Mesenchymal stem cell (in vitro differentiated cells and primary cell): ENCODE measurements around the gene BASP1.

Source experiments
- DNase-seq: peaks from one replicate; pipeline ENCODE4 v3.0.0-alpha.2; 2013
- H2AFZ ChIP-seq: one replicate; pipeline ENCODE4 v1.6.1; 2013; ENCODE audit warnings: low read depth, mild to moderate bottlenecking, control low read depth, inconsistent platforms, low read length, moderate library complexity
- H2AK5ac ChIP-seq: 2 replicates; pipeline ENCODE4 v1.6.1; 2013; ENCODE audit warnings: low read length, moderate library complexity, mild to moderate bottlenecking, inconsistent platforms; ENCODE audit not compliant: severe bottlenecking
- H2BK120ac ChIP-seq: one replicate; pipeline ENCODE4 v1.6.1; 2013; ENCODE audit warnings: low read depth, mild to moderate bottlenecking, inconsistent platforms, low read length, moderate library complexity
- H2BK12ac ChIP-seq, 2 experiments: one replicate each; pipeline ENCODE4 v1.6.1; 2013; ENCODE audit warnings: inconsistent platforms in 2 of 2, low read length in 2 of 2, mild to moderate bottlenecking in 2 of 2, moderate library complexity in 2 of 2, control low read depth in 1 of 2
- H2BK15ac ChIP-seq: one replicate; pipeline ENCODE4 v1.6.1; 2013; ENCODE audit warnings: mild to moderate bottlenecking, low read depth, inconsistent platforms; ENCODE audit not compliant: poor library complexity, severe bottlenecking
- H2BK5ac ChIP-seq: 2 replicates; pipeline ENCODE4 v1.6.1; 2013; ENCODE audit warnings: low read depth, mild to moderate bottlenecking, low read length, control low read depth, inconsistent platforms; ENCODE audit not compliant: poor library complexity, severe bottlenecking
- H3K14ac ChIP-seq, 2 experiments: one replicate each; pipeline ENCODE4 v1.6.1; 2013; ENCODE audit warnings: inconsistent platforms in 2 of 2, low read length in 2 of 2, control low read depth in 1 of 2, mild to moderate bottlenecking in 1 of 2, moderate library complexity in 1 of 2
- H3K18ac ChIP-seq, 2 experiments: one replicate each; pipeline ENCODE4 v1.6.1; 2013; ENCODE audit warnings: inconsistent platforms in 2 of 2, low read length in 2 of 2, control low read depth in 1 of 2, low read depth in 1 of 2, mild to moderate bottlenecking in 1 of 2
- H3K23ac ChIP-seq, 2 experiments: one replicate each; pipeline ENCODE4 v1.6.1; 2013; ENCODE audit warnings: inconsistent platforms in 2 of 2, low read length in 2 of 2, mild to moderate bottlenecking in 2 of 2, moderate library complexity in 2 of 2, control low read depth in 1 of 2
- H3K27ac ChIP-seq: 2 replicates; pipeline ENCODE4 v1.5.1; 2013; ENCODE audit warnings: mild to moderate bottlenecking, moderate library complexity, low read length, control low read depth, inconsistent platforms; ENCODE audit not compliant: poor library complexity, severe bottlenecking
- H3K27me3 ChIP-seq, 2 experiments: 2 replicates each; pipeline versions ENCODE4 v1.6.1 to v1.7.0; 2013; ENCODE audit warnings: low read length in 2 of 2, mild to moderate bottlenecking in 2 of 2, moderate library complexity in 2 of 2, control low read depth in 1 of 2, inconsistent platforms in 1 of 2; ENCODE audit not compliant: control insufficient read depth in 1 of 2, insufficient read depth in 1 of 2
- H3K36me3 ChIP-seq, 2 experiments: 2 replicates each; pipeline versions ENCODE4 v1.6.1 to v1.7.0; 2013; ENCODE audit warnings: low read length in 2 of 2, control low read depth in 1 of 2, inconsistent platforms in 1 of 2, low read depth in 1 of 2, mild to moderate bottlenecking in 1 of 2; ENCODE audit not compliant: insufficient read depth in 2 of 2, control insufficient read depth in 1 of 2
- H3K4ac ChIP-seq, 2 experiments: one replicate each; pipeline ENCODE4 v1.6.1; 2013; ENCODE audit warnings: inconsistent platforms in 2 of 2, low read length in 2 of 2, mild to moderate bottlenecking in 2 of 2, moderate library complexity in 2 of 2, control low read depth in 1 of 2, low read depth in 1 of 2
- H3K4me1 ChIP-seq: 2 replicates; pipeline ENCODE4 v1.6.1; 2013; ENCODE audit warnings: low read depth, low read length, control low read depth; ENCODE audit not compliant: control insufficient read depth, insufficient read depth
- H3K4me2 ChIP-seq: 2 replicates; pipeline ENCODE4 v1.6.1; 2013; ENCODE audit warnings: low read length, mild to moderate bottlenecking, inconsistent platforms; ENCODE audit not compliant: poor library complexity, severe bottlenecking
- H3K4me3 ChIP-seq, 2 experiments: 2 replicates each; pipeline versions ENCODE4 v1.5.1 to v1.7.0; 2013; ENCODE audit warnings: low read length in 2 of 2, mild to moderate bottlenecking in 2 of 2, control low read depth in 1 of 2, low read depth in 1 of 2; ENCODE audit not compliant: insufficient read depth in 1 of 2
- H3K79me1 ChIP-seq: replicated peaks from 2 replicates; pipeline ENCODE4 v1.6.1; 2013; ENCODE audit warnings: mild to moderate bottlenecking, control low read depth, low read length, inconsistent platforms; ENCODE audit not compliant: poor library complexity, severe bottlenecking
- H3K9ac ChIP-seq: 2 replicates; pipeline ENCODE4 v1.7.0; 2013; ENCODE audit warnings: mild to moderate bottlenecking, low read length, moderate library complexity
- H3K9me3 ChIP-seq: 2 replicates; pipeline ENCODE4 v1.7.0; 2013; ENCODE audit warnings: mild to moderate bottlenecking, low read length; ENCODE audit not compliant: control insufficient read depth
- H4K8ac ChIP-seq: one replicate; pipeline ENCODE4 v1.6.1; 2013; ENCODE audit warnings: inconsistent platforms, mild to moderate bottlenecking, low read length, moderate library complexity
- H4K91ac ChIP-seq: one replicate; pipeline ENCODE4 v1.6.1; 2013; ENCODE audit warnings: mild to moderate bottlenecking, low read length, inconsistent platforms
- WGBS: methylation state at CpG from one replicate; pipeline ENCODE4 v1.1.7; 2013; ENCODE audit warnings: mixed read lengths; 5-methylcytosine and 5-hydroxymethylcytosine counted together

The BASP1 gene

GRCh38 chr5:17256171-17256570 is 38.7 kb downstream of the BASP1 start:
- no peak overlapping the region for H3K4ac ChIP-seq
- no peak overlapping the region for H4K91ac ChIP-seq
- H3K36me3 ChIP-seq, result peaks cover 0 to 71% of the 10 kb centered on the region in 2 experiments
- DNase-seq, result peak; percentile 35
- H3K4me2 ChIP-seq, result no peak overlapping the region
- no peak overlapping the region for H3K14ac ChIP-seq
- H2BK120ac ChIP-seq, result no peak overlapping the region
- 50% methylated on average over 2 of the region's 3 CpGs for WGBS
- no peak overlapping the region for H2AK5ac ChIP-seq
- no peaks in the 10 kb centered on the region for H3K9me3 ChIP-seq
- no peak overlapping the region for H2BK15ac ChIP-seq
- H3K4me3 ChIP-seq, result no peak overlapping the region
- no peak overlapping the region for H3K9ac ChIP-seq
- H3K4me1 ChIP-seq, result peaks cover 5% of the 10 kb centered on the region
- H3K27ac ChIP-seq, result no peak overlapping the region
- no peak overlapping the region for H2BK5ac ChIP-seq
- H3K79me1 ChIP-seq, result no peaks in the 10 kb centered on the region
- no peak overlapping the region for H3K18ac ChIP-seq
- no peak overlapping the region for H2AFZ ChIP-seq
- no peak overlapping the region for H4K8ac ChIP-seq
- H3K27me3 ChIP-seq, result no peaks in the 10 kb centered on the region
- no peak overlapping the region for H2BK12ac ChIP-seq
- no peak overlapping the region for H3K23ac ChIP-seq

GRCh38 chr5:17256839-17257238 is 39.4 kb downstream of the BASP1 start:
- no peak overlapping the region for H2BK5ac ChIP-seq
- H2AFZ ChIP-seq, result no peak overlapping the region
- H3K4me3 ChIP-seq, result no peak overlapping the region
- peaks cover 2% of the 10 kb centered on the region for H3K79me1 ChIP-seq
- H3K27ac ChIP-seq, result no peak overlapping the region
- DNase-seq, result no peak
- H2BK120ac ChIP-seq, result no peak overlapping the region
- H3K23ac ChIP-seq, result no peak overlapping the region
- H3K4me2 ChIP-seq, result no peak overlapping the region
- no peak overlapping the region for H2AK5ac ChIP-seq
- no peak overlapping the region for H3K4ac ChIP-seq
- no peak overlapping the region for H3K9ac ChIP-seq
- H4K8ac ChIP-seq, result no peak overlapping the region
- H3K14ac ChIP-seq, result no peak overlapping the region
- no peaks in the 10 kb centered on the region for H3K9me3 ChIP-seq
- H4K91ac ChIP-seq, result no peak overlapping the region
- H2BK12ac ChIP-seq, result no peak overlapping the region
- no peaks in the 10 kb centered on the region for H3K27me3 ChIP-seq
- no peak overlapping the region for H3K18ac ChIP-seq
- H2BK15ac ChIP-seq, result no peak overlapping the region
- peaks cover 5% of the 10 kb centered on the region for H3K4me1 ChIP-seq
- H3K36me3 ChIP-seq, result peaks cover 0 to 71% of the 10 kb centered on the region in 2 experiments

- no peak overlapping the region for H4K8ac ChIP-seq
- no peak overlapping the region for H4K91ac ChIP-seq
- no peak overlapping the region for H2AFZ ChIP-seq
- no peaks in the 10 kb centered on the region for H3K27me3 ChIP-seq
- H3K4me2 ChIP-seq, result no peak overlapping the region
- no peak overlapping the region for H3K27ac ChIP-seq
- no peak overlapping the region for H3K4ac ChIP-seq
- H2BK15ac ChIP-seq, result no peak overlapping the region
- H3K23ac ChIP-seq, result no peak overlapping the region
- peaks cover 3% of the 10 kb centered on the region for H3K4me1 ChIP-seq
- no peak overlapping the region for H2AK5ac ChIP-seq
- 92% methylated on average over 5 of the region's 5 CpGs for WGBS
- H2BK120ac ChIP-seq, result no peak overlapping the region
- H3K18ac ChIP-seq, result no peak overlapping the region
- no peak overlapping the region for H2BK12ac ChIP-seq
- DNase-seq, result peak; percentile 31
- no peak overlapping the region for H3K14ac ChIP-seq
- H3K9ac ChIP-seq, result no peak overlapping the region
- no peak overlapping the region for H3K4me3 ChIP-seq
- peaks cover 2% of the 10 kb centered on the region for H3K79me1 ChIP-seq
- H3K36me3 ChIP-seq, result peaks cover 0 to 73% of the 10 kb centered on the region in 2 experiments
- no peak overlapping the region for H2BK5ac ChIP-seq
- no peaks in the 10 kb centered on the region for H3K9me3 ChIP-seq
Observed at GRCh38 chr5:17257705-17258273, 40.4 kb downstream of the BASP1 start.

GRCh38 chr5:17258431-17258830 is 41.0 kb downstream of the BASP1 start:
- H2BK5ac ChIP-seq, result no peak overlapping the region
- no peak overlapping the region for H3K4me3 ChIP-seq
- peaks cover 3% of the 10 kb centered on the region for H3K4me1 ChIP-seq
- H3K79me1 ChIP-seq, result peaks cover 2% of the 10 kb centered on the region
- H3K4ac ChIP-seq, result no peak overlapping the region
- no peak for DNase-seq
- no peak overlapping the region for H3K9ac ChIP-seq
- H3K9me3 ChIP-seq, result no peaks in the 10 kb centered on the region
- 11% methylated on average over 2 of the region's 2 CpGs for WGBS
- H2BK15ac ChIP-seq, result no peak overlapping the region
- H2AFZ ChIP-seq, result no peak overlapping the region
- H3K23ac ChIP-seq, result no peak overlapping the region
- H2BK120ac ChIP-seq, result no peak overlapping the region
- H3K18ac ChIP-seq, result no peak overlapping the region
- H3K27me3 ChIP-seq, result no peaks in the 10 kb centered on the region
- H3K27ac ChIP-seq, result peak overlapping the region; percentile 5
- no peak overlapping the region for H2BK12ac ChIP-seq
- H3K14ac ChIP-seq, result no peak overlapping the region
- H3K4me2 ChIP-seq, result no peak overlapping the region
- no peak overlapping the region for H4K8ac ChIP-seq
- H2AK5ac ChIP-seq, result peak overlapping the region; percentile 40
- H4K91ac ChIP-seq, result no peak overlapping the region
- peaks cover 0 to 75% of the 10 kb centered on the region in 2 experiments for H3K36me3 ChIP-seq
